Cardiac septum (tissue), 1 donor: Measurements from ENCODE around the gene TFAP2C. TPM values are rescaled to one million over a fixed set of nuclear protein-coding genes. Genes with fewer than 3 reads are reported as not detected.

Experiments
- total RNA-seq: library from RNA; stranded (reverse); fragmentation: NEBNext Ultra II Directional; extraction: Animal tissue kit (Norgen Biotek cat#: 25700); gene quantifications from one replicate; pipeline ENCODE4 v1.2.1, GENCODE V29; 2021
- donor health status: DM: no; HTN: no; CAD: no.

Gene TFAP2C
- total RNA-seq, 1 donor from 2014 or later = 0.22 TPM

Other genes with a start within 250 kb of the TFAP2C start
- gene AURKA, start 237.1 kb upstream of the TFAP2C start, total RNA-seq = 3.2 TPM
- 15.3 TPM for gene CSTF1, start 236.7 kb upstream of the TFAP2C start, total RNA-seq
- 0.30 TPM for gene CASS4, start 217.0 kb upstream of the TFAP2C start, total RNA-seq
- 76.0 TPM for gene RTF2, start 160.7 kb upstream of the TFAP2C start, total RNA-seq
- gene FAM209A, start 104.6 kb upstream of the TFAP2C start, total RNA-seq = not detected
- not detected for gene FAM209B, start 96.1 kb upstream of the TFAP2C start, total RNA-seq